ENCODE measurements around the gene FAM117B.
"Not testable (repeated sequence)": the region's sequence is repeated elsewhere in the genome, so short reads cannot be mapped to it uniquely, and the experiment has no call there.

FAM117B gene

GRCh38 chr2:202638721-202639120 is 4.0 kb downstream of the FAM117B start:
- no peak for DNase-seq (ENCODE audit: low spot score)

GRCh38 chr2:202639231-202639630 is 4.5 kb downstream of the FAM117B start:
- no peak for DNase-seq (ENCODE audit: low spot score)

GRCh38 chr2:202642567-202642966 is 7.8 kb downstream of the FAM117B start:
- no peak for DNase-seq (ENCODE audit: low spot score)

GRCh38 chr2:202643012-202643858 is 8.5 kb downstream of the FAM117B start:
- no peak for DNase-seq (ENCODE audit: low spot score)

- DNase-seq (ENCODE audit: low spot score), result no peak
These were observed 17.4 kb downstream of the FAM117B start for GRCh38 chr2:202652119-202652518.

- DNase-seq (ENCODE audit: low spot score), result no peak
These were observed 19.1 kb downstream of the FAM117B start for GRCh38 chr2:202653890-202654289.

- no peak for DNase-seq (ENCODE audit: low spot score)
These were observed 23.1 kb downstream of the FAM117B start for GRCh38 chr2:202657876-202658275.

- DNase-seq (ENCODE audit: low spot score), result no peak
These were observed 26.0 kb downstream of the FAM117B start for GRCh38 chr2:202660796-202661195.

GRCh38 chr2:202669841-202670240 is 35.1 kb downstream of the FAM117B start:
- no peak for DNase-seq (ENCODE audit: low spot score)

- DNase-seq (ENCODE audit: low spot score), result no peak
These were observed 36.7 kb downstream of the FAM117B start for GRCh38 chr2:202671317-202672035.

- DNase-seq (ENCODE audit: low spot score), result not testable (repeated sequence)
These were observed 40.3 kb downstream of the FAM117B start for GRCh38 chr2:202675097-202675496.

- no peak for DNase-seq (ENCODE audit: low spot score)
These were observed 45.2 kb downstream of the FAM117B start for GRCh38 chr2:202679980-202680379.

GRCh38 chr2:202680512-202680911 is 45.7 kb downstream of the FAM117B start:
- DNase-seq (ENCODE audit: low spot score), result no peak

GRCh38 chr2:202681688-202682205 is 47.0 kb downstream of the FAM117B start:
- peak; percentile 63 for DNase-seq (ENCODE audit: low spot score)

- no peak for DNase-seq (ENCODE audit: low spot score)
These were observed 47.5 kb downstream of the FAM117B start for GRCh38 chr2:202682274-202682673.

GRCh38 chr2:202687276-202687675 is 52.5 kb downstream of the FAM117B start:
- no peak for DNase-seq (ENCODE audit: low spot score)

GRCh38 chr2:202689459-202689858 is 54.7 kb downstream of the FAM117B start:
- DNase-seq (ENCODE audit: low spot score), result no peak

GRCh38 chr2:202689898-202690297 is 55.1 kb downstream of the FAM117B start:
- DNase-seq (ENCODE audit: low spot score), result no peak

- no peak for DNase-seq (ENCODE audit: low spot score)
These were observed 55.6 kb downstream of the FAM117B start for GRCh38 chr2:202690321-202690900.

GRCh38 chr2:202693503-202693902 is 58.7 kb downstream of the FAM117B start:
- DNase-seq (ENCODE audit: low spot score), result no peak

GRCh38 chr2:202695166-202695565 is 60.4 kb downstream of the FAM117B start:
- DNase-seq (ENCODE audit: low spot score), result no peak

- no peak for DNase-seq (ENCODE audit: low spot score)
These were observed 65.5 kb downstream of the FAM117B start for GRCh38 chr2:202700075-202700901.

Measured in SW480 (cell line).